Measurements from ENCODE around the gene ORC2.

Gene ORC2

GRCh38 chr2:200871151-200871550, 92.3 kb downstream of the ORC2 start:
- DNase-seq = no peak
- in situ Hi-C loops (cut with MboI; ENCODE audit: low pct_unique_long_range_greater_than_20kb, low sequenced_read_pairs) = no loop called here

DNA sequence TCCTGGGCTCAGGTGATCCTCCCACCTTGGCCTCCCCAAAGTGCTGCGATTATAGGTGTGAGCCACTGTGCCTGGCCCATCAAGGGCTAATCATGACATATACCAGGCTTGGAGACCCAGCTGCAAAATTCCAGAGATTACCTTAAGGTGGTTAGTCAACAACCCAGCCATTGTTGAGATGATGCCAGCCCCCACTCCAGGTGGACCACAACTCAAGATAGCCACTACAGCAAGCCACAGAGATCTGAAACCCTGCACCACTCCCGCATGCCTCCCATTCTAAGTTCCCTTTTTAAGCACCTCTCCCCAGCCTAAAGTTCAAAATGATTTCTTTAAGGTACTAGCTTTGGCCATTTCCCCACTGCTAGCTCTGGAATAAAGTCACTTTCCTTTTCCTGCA, 94.4 kb downstream of the ORC2 start:
- in situ Hi-C loops (cut with MboI; ENCODE audit: low pct_unique_long_range_greater_than_20kb, low sequenced_read_pairs) = no loop called here
- DNase-seq = peak; percentile 65

GRCh38 chr2:200864176-200865034, 99.1 kb downstream of the ORC2 start, which contains the start of gene CLK1:
CLK1 (minus strand) TSS chr2:200864658; CDS start chr2:200861862, 2,796 bp downstream.
- in situ Hi-C loops (cut with MboI; ENCODE audit: low pct_unique_long_range_greater_than_20kb, low sequenced_read_pairs) = no loop called here
- peak; percentile 91 for DNase-seq

DNA sequence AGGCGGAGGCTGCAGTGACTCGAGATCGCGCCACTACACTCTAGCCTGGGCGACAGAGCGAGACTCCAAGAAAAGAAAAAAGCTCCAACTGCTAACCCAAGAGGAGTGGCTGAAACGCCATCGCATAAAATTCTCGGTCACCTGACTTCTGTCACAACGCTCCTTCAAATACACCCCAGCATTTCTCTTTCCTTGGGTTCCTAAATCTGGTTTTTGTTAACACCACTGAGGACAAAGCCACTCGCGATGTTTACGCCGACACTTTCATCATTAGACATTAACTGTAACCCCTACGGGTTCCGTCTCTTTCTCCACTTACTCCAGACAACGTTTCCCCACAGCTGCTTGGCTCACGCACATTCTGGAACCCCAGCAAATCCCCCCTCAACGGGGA, 99.7 kb downstream of the ORC2 start:
- DNase-seq = no peak
- in situ Hi-C loops (cut with MboI; ENCODE audit: low pct_unique_long_range_greater_than_20kb, low sequenced_read_pairs) = no loop called here

DNA sequence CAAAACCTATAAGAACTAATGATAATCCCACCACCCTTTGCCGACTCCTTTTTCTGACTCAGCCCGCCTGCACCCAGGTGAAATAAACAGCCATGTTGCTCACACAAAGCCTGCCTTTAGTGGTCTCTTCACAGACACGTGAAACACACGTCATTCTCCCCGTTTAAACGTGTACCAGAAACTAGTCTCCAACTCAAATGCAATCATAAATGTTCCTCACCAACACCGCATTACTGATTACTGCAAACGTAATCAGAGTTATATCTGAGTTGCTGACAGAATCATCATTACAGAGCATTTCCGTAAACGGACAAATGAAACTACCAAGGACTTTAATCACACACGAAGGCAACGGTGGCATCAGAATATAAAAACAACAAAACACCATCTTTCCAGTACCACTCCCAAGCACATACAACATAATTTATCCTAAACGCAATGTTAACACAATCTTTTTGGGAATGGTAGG, 100.9 kb downstream of the ORC2 start:
- in situ Hi-C loops (cut with MboI; ENCODE audit: low pct_unique_long_range_greater_than_20kb, low sequenced_read_pairs) = no loop called here
- no peak for DNase-seq

DNA sequence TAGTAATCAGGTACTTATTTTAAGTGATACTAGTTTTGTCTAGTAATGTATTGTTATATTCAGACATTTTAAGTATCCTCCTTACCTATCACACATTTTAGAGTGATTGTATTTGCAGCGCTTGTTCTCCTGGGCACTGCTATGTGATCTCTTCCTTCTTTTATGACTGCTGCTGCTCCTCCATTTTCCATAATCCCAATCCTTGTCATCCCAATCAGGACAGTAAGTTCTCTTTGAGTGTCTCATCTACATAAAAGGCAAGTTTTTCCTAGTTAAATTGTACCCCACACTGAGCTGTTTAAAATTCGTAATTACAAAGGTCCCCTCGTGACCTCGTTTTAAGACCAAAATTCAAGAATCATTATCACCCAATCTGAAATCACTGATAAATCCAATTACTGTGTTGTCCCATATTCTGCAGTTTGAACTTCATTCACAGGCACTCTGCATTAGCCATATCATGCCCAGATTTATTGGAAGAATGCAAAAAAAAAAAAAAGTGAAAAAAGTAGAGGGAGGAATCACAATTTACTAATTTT, 101.8 kb downstream of the ORC2 start:
- no peak for DNase-seq
- in situ Hi-C loops (cut with MboI; ENCODE audit: low pct_unique_long_range_greater_than_20kb, low sequenced_read_pairs) = no loop called here

DNA sequence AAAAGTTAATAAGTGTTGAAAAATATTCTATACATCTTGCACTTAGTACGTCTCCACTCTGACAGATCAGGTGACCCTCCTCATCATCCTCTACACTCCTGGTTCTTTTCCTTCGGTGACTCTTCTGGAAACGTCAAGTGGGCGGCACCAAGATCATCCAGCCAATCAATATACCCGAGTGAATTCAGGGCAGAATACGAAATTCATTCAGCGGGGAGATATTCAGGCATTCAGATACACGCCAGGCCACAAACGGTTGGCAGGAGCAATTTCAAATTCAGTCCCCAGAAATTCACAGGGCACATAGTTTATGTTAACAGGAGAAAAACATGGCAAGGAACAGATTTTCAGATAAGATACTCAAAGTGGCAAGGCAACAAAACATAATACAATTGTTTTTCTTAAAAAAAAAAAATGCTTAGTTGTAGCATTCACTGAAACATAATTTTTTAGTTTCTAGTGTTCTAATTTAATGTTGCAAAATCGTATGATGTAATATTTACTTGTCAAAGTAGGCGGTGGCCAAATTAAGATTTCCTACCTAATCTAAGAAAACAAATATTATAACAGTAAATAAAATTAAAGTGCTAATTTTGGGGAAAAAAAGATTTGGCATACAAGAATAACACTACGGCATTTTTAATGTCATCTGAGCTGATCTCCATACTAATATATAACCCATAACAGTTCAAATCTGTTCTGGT, 103.2 kb downstream of the ORC2 start:
- DNase-seq = no peak
- in situ Hi-C loops (cut with MboI; ENCODE audit: low pct_unique_long_range_greater_than_20kb, low sequenced_read_pairs) = no loop called here
